Heart left ventricle (tissue), 16 donors: ENCODE data around the gene CTAGE6. TPM values are rescaled to one million over a fixed set of nuclear protein-coding genes. Genes with fewer than 3 reads are reported as not detected.
"Not testable (repeated sequence)": the region's sequence is repeated elsewhere in the genome, so short reads cannot be mapped to it uniquely, and the experiment has no call there.

Source experiments
- ATAC-seq, 4 donors: fragments of 200-7000 bp; cut with Tn5 transposase; one replicate each; pipeline ENCODE4 v1.9.1; 2020 to 2022; ENCODE audit warnings: moderate library complexity in 4 of 4, mild to moderate bottlenecking in 3 of 4, moderate number of reproducible peaks in 1 of 4
- DNase-seq, 5 donors: peaks; one replicate each; pipeline ENCODE4 v3.0.0-alpha.2; 2020
- H3K27ac ChIP-seq, 12 donors: fragments of 200-600 bp; sonication (generic) in 4 of 12; one replicate each; pipeline versions ENCODE4 v1.5.0 to v1.8.0; 2016 to 2022; ENCODE audit warnings: mild to moderate bottlenecking in 2 of 12
- H3K27me3 ChIP-seq, 9 donors: fragments of 200-600 bp; sonication (generic) in 2 of 9; one replicate each; pipeline versions ENCODE4 v1.5.1 to v1.8.0; 2016 to 2022; ENCODE audit warnings: mild to moderate bottlenecking in 3 of 9
- H3K36me3 ChIP-seq, 9 donors: fragments of 200-600 bp; sonication (generic) in 2 of 9; one replicate each; pipeline versions ENCODE4 v1.5.0 to v1.8.0; 2018 to 2022; ENCODE audit warnings: mild to moderate bottlenecking in 2 of 9
- H3K4me1 ChIP-seq, 12 donors: fragments of 200-600 bp; sonication (generic) in 4 of 12; one replicate each; pipeline versions ENCODE4 v1.5.0 to v1.8.0; 2016 to 2022; ENCODE audit warnings: mild to moderate bottlenecking in 3 of 12
- H3K4me3 ChIP-seq, 12 donors: fragments of 200-600 bp; sonication (generic) in 4 of 12; one replicate each; pipeline versions ENCODE4 v1.5.0 to v1.8.0; 2017 to 2022; ENCODE audit warnings: mild to moderate bottlenecking in 9 of 12, moderate library complexity in 4 of 12
- H3K9me3 ChIP-seq, 12 donors: fragments of 200-600 bp; sonication (generic) in 4 of 12; one replicate each; pipeline versions ENCODE4 v1.5.0 to v1.8.0; 2016 to 2022; ENCODE audit warnings: mild to moderate bottlenecking in 1 of 12
- WGBS, 4 donors: extraction: QIAGEN DNeasy Blood & Tissue Kit in 2 of 4; methylation state at CpG; one replicate each; pipeline versions ENCODE4 v1.1.5 to v1.1.7; 2013 to 2018; 5-methylcytosine and 5-hydroxymethylcytosine counted together
- intact Hi-C, 10 donors: fragments of 100-400 bp; cut with DNase I; formaldehyde crosslinking; loops; one replicate each; pipeline versions ENCODE4 v1.11.1 to v1.14.2; 2022
- long read RNA-seq, 3 donors: library from polyadenylated mRNA; unstranded; transcript quantifications; one replicate each; pipeline ENCODE4 v2.0.0, GENCODE V29; 2020 to 2021
- polyA plus RNA-seq, 2 donors: library from polyadenylated mRNA; stranded (reverse); fragments of 200-250 nt; gene quantifications; one replicate each; pipeline ENCODE4 v1.2.3, GENCODE V29; 2013
- total RNA-seq, 9 donors: library from RNA; depleted of rRNA in 2 of 9; stranded (reverse); fragments of >200 nt in 2 of 9; fragmentation: NEBNext Ultra II Directional in 3 of 9; extraction: Animal tissue kit (Norgen Biotek cat#: 25700) in 3 of 9; gene quantifications; one replicate each; pipeline versions ENCODE4 v1.1.0 to v1.2.4, GENCODE V29; 2016 to 2023
- donor health status: ischemic (EF 13 %, LVEDD 7.1; RV severe dilation, severe dysfunction).
- donor health status: healthy with polysubstance abuse.
- donor health status: DM: no; HTN: yes; CAD: no.
- donor health status: DM: no; HTN: no; CAD: no.
- donor health status: ischemic (EF 25% LVEDD 6.9; RV normal size, moderate dysfunction).
- donor health status: ischemic (EF 25% LVEDD 5.7; RV mildly dilated, moderate dysfunction).
- donor health status: healthy.
- donor health status: DM: yes; HTN: yes; CAD: no.
- donor health status: ischemic (EF 35%, LVEDD 5.7; RV mildly dilated, moderate dysfunction).
- donor health status: nonischemic (EF 11% LVEDD 7.7; RV severe dilation, severe dysfunction).
- donor health status: DM: yes; HTN: yes; CAD: no.
- donor health status: PGD.
- donor health status: ischemic (EF 29% LVEDD 5.4; RV normal size, mild dysfunction).
- donor health status: nonischemic (EF 23%, LVEDD 6.1; RV moderate dilation, normal function).

Gene CTAGE6
- total RNA-seq (not detected), polyA plus RNA-seq (not detected)
- long read RNA-seq, donor 1 = 0 reads
- long read RNA-seq, donor 2 = 0 reads
- long read RNA-seq, donor 3 = 0 reads

GRCh38 chr7:143757596-143757995 lies at the start of gene CTAGE6:
TSS of gene CTAGE6 (minus strand) at chr7:143757696. CDS start at chr7:143757658, 38 bp downstream.
- H3K4me3 ChIP-seq, H3K27me3 ChIP-seq, ATAC-seq, H3K27ac ChIP-seq, H3K4me1 ChIP-seq, H3K9me3 ChIP-seq, intact Hi-C loops, DNase-seq, H3K36me3 ChIP-seq: not testable (repeated sequence)
- WGBS, 4 donors = 100% methylated on average over 1 of the region's 19 CpGs; no CpG with 5 or more reads in 3 of the 4 donors

- H3K4me3 ChIP-seq, intact Hi-C loops, H3K27me3 ChIP-seq, H3K9me3 ChIP-seq, H3K36me3 ChIP-seq, H3K27ac ChIP-seq, H3K4me1 ChIP-seq, DNase-seq: not testable (repeated sequence)
- WGBS, 4 donors = no CpG with 5 or more reads among the region's 5 CpGs
- peak; percentile 87 to 99 (median 94) for ATAC-seq
These were observed 49.2 kb upstream of the CTAGE6 start for GRCh38 chr7:143806664-143807071.

GRCh38 chr7:143797896-143798290 lies 40.4 kb upstream of the CTAGE6 start:
- DNase-seq, H3K9me3 ChIP-seq, intact Hi-C loops, H3K27me3 ChIP-seq, H3K4me3 ChIP-seq, H3K36me3 ChIP-seq, ATAC-seq, H3K27ac ChIP-seq, H3K4me1 ChIP-seq: not testable (repeated sequence)
- 52 to 74% (median 64%) methylated on average over 1 to 2 of the region's 2 CpGs for WGBS, 4 donors

- peak; percentile 44 to 72 (median 54) for ATAC-seq
These were observed 39.8 kb upstream of the CTAGE6 start for GRCh38 chr7:143797119-143797895.

GRCh38 chr7:143795653-143796052 lies 38.2 kb upstream of the CTAGE6 start:
- intact Hi-C loops, H3K36me3 ChIP-seq, H3K4me1 ChIP-seq, H3K4me3 ChIP-seq, DNase-seq, H3K27ac ChIP-seq, H3K9me3 ChIP-seq, H3K27me3 ChIP-seq: not testable (repeated sequence)
- peak in 1 of 4 donors; percentile 43 for ATAC-seq
- WGBS, 4 donors = no CpG with 5 or more reads among the region's 2 CpGs

More at GRCh38 chr7:143797119-143797895, 39.8 kb upstream of the CTAGE6 start:
- intact Hi-C loops, H3K27me3 ChIP-seq, H3K9me3 ChIP-seq, H3K36me3 ChIP-seq, H3K4me1 ChIP-seq, H3K27ac ChIP-seq, H3K4me3 ChIP-seq: not testable (repeated sequence)
- DNase-seq = peak; percentile 5 to 29 (median 15)
- WGBS, 4 donors = 74 to 83% (median 78%) methylated on average over 1 to 4 of the region's 6 CpGs; no CpG with 5 or more reads in 1 of the 4 donors

GRCh38 chr7:143792633-143793032 lies 35.1 kb upstream of the CTAGE6 start:
- H3K4me1 ChIP-seq, ATAC-seq, H3K27ac ChIP-seq, H3K4me3 ChIP-seq, H3K36me3 ChIP-seq, intact Hi-C loops, H3K9me3 ChIP-seq, DNase-seq, H3K27me3 ChIP-seq: not testable (repeated sequence)
- whole genome bisulfite sequencing, 4 donors = 96 to 100% (median 96%) methylated on average over 2 of the region's 2 CpGs

- H3K4me3 ChIP-seq, H3K27me3 ChIP-seq, H3K9me3 ChIP-seq, H3K27ac ChIP-seq, DNase-seq, H3K4me1 ChIP-seq, intact Hi-C loops, H3K36me3 ChIP-seq: not testable (repeated sequence)
- ATAC-seq = peak in 2 of 4 donors; percentile 22 to 74
- WGBS, 4 donors = no CpG with 5 or more reads among the region's 7 CpGs
These were observed 28.1 kb upstream of the CTAGE6 start for GRCh38 chr7:143785415-143786182.

- H3K4me1 ChIP-seq, H3K27me3 ChIP-seq, DNase-seq, H3K36me3 ChIP-seq, H3K9me3 ChIP-seq, H3K4me3 ChIP-seq, ATAC-seq, intact Hi-C loops, H3K27ac ChIP-seq: not testable (repeated sequence)
- WGBS, 4 donors = 66% methylated on average over 2 of the region's 2 CpGs; no CpG with 5 or more reads in 3 of the 4 donors
These were observed 22.1 kb upstream of the CTAGE6 start for GRCh38 chr7:143779591-143779990.

- WGBS, 4 donors = 98 to 100% methylated on average over 1 to 2 of the region's 5 CpGs; no CpG with 5 or more reads in 2 of the 4 donors
- H3K36me3 ChIP-seq, H3K9me3 ChIP-seq, ATAC-seq, H3K4me3 ChIP-seq, H3K4me1 ChIP-seq, H3K27ac ChIP-seq, DNase-seq, H3K27me3 ChIP-seq, intact Hi-C loops: not testable (repeated sequence)
These were observed 15.4 kb upstream of the CTAGE6 start for GRCh38 chr7:143772738-143773468.

- intact Hi-C loops = not testable (repeated sequence)
These were observed 10.0 kb upstream of the CTAGE6 start for GRCh38 chr7:143767531-143767930.

More at GRCh38 chr7:143767531-143767930, 10.0 kb upstream of the CTAGE6 start:
- H3K4me1 ChIP-seq, ATAC-seq, DNase-seq, H3K4me3 ChIP-seq, H3K27ac ChIP-seq, H3K36me3 ChIP-seq, H3K9me3 ChIP-seq, H3K27me3 ChIP-seq: not testable (repeated sequence)
- WGBS, 4 donors = 81 to 93% (median 85%) methylated on average over 2 of the region's 2 CpGs
